ENCODE measurements around the gene TLCD2.
"Not testable (repeated sequence)": the region's sequence is repeated elsewhere in the genome, so short reads cannot be mapped to it uniquely, and the experiment has no call there.

The TLCD2 gene

DNA sequence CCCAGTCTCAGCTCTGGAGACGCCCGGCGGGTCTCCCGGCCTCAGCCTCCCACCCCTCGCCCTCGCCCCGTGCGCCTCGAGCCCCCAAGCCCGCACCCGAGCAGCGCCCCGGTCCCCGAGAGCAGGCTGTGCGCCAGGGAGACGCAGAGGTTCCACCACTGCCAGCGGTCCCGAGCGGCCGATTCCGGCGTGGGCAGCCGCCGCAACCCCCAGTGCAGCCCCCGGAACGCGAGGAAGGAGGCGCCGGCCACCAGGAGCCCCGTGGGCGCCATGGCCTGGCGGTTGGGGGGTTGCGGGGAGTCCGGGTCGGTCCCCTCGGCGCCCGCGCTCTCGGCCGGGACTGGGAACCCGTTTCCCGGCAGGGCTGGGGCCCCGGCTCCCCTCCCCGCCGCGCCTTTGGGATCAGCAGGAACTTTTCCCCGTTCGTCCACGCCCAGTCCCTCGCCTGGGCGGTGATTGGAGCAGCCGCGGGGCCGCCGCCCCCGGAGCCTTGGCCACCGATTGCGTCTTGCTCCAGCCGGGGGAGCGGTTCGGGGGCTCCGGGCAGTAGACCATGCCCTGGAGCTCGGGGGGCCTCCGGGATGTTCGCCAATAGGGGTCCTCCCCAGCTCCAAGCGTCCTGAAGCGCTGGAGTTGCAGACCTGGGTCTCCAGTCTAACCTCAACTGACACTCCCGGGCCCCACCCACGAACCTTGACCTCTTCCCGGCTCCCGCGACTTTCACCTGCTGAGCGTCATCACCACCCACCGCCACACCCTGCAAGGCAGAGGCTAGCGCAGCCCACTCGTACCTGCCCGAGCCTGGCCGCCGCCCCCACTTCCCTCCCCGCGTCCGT, at the start of gene TLCD2:
TSS of gene TLCD2 (minus strand) at position 407 of the 836 bp plus-strand sequence. CDS start at position 272, 135 bp downstream.
- no peak for DNase-seq

- DNase-seq: no peak
Measured at GRCh38 chr17:1759529-1759928, 49.4 kb upstream of the TLCD2 start.

GRCh38 chr17:1758807-1759206, 48.6 kb upstream of the TLCD2 start:
- DNase-seq: no peak

- DNase-seq: no peak
Measured at GRCh38 chr17:1755827-1756262, 45.7 kb upstream of the TLCD2 start.

- no peak for DNase-seq
Measured at GRCh38 chr17:1755252-1755826, 45.2 kb upstream of the TLCD2 start.

- no peak for DNase-seq
Measured at GRCh38 chr17:1754430-1755112, 44.4 kb upstream of the TLCD2 start.

GRCh38 chr17:1753767-1754429, 43.7 kb upstream of the TLCD2 start:
- DNase-seq: no peak

GRCh38 chr17:1752425-1753262, 42.5 kb upstream of the TLCD2 start:
- DNase-seq: no peak

DNA sequence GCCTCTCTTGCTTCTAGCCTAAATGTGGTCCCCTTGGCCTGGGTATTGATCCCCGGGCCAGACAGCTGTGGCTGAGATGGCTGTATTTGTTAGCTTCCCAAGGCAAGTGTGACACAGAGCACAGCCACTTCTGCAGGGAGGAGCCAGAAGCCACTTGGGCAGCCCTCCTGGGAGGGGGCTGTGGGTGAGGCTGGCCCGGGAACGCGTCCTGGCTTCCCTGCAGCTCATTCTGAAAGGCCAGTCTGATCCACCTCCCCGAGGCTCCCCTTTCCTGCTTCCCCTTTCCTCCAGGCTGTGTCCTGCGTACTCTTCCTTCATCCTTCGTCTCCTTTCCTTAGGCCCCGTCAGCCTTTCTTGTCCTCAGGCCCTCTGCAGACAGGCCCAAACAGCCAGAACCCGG, 40.5 kb upstream of the TLCD2 start:
- DNase-seq: no peak

DNA sequence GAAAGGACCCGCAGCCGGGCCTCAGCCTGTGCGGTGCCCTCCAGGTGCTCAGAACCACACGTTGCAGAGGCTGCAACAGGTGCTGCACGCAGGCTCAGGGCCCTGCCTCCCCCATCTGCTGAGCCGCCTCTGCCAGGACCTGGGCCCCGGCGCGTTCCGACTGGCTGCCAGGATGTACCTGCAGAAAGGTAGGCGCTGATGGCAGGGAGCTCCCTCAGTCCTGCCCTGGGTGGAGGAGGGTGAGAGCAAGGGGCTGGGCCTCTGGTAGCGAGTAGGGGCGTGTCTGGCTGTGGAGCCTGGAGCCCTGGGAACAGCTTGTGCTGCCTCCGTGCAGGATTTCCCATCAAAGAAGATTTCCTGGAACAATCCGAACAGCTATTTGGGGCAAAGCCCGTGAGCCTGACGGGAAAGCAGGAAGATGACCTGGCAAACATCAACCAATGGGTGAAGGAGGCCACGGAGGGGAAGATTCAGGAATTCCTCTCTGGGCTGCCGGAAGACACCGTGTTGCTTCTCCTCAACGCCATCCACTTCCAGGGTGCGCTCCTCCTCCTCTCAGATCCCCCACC, 36.9 kb upstream of the TLCD2 start:
- DNase-seq: no peak

DNA sequence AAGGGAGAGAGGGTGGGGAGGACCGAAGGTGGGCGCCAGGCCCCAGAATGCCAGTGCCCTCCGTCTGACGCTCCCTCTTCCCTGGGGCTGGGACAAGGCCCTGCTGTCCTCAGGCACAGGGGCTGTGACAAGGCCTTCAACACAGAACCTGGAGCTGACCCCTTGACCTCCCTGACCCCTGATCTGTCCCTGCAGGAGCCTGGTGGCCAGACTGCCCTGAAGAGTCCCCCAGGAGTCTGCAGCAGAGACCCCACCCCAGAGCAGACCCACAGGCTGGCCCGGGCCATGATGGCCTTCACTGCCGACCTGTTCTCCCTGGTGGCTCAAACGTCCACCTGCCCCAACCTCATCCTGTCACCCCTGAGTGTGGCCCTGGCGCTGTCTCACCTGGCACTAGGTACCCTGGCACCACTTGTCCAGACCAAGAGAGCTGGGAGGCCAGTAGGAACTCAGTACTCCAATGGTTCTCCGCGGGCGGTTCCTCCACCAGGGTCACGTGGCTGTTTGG, 35.4 kb upstream of the TLCD2 start:
- no peak for DNase-seq

- DNase-seq: no peak
Measured at GRCh38 chr17:1744551-1745512, 34.7 kb upstream of the TLCD2 start.

DNA sequence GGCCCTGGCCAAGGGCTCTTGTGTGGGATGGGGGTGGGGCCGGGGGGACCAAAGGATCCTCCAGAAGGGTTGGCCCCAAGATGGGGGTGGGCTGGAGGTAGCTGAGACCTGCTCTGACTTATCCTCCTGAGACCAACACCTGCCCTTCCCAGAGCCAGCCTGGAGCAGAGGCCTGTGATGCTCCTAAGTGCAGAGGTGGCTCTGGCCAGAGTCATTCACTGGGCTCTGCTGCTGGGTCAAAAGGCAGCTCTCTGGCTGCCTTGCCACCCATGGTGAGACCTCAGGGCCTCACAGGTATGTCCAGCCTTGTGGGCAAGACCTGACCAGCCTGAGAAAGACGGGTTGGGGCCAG, 32.9 kb upstream of the TLCD2 start:
- no peak for DNase-seq

DNA sequence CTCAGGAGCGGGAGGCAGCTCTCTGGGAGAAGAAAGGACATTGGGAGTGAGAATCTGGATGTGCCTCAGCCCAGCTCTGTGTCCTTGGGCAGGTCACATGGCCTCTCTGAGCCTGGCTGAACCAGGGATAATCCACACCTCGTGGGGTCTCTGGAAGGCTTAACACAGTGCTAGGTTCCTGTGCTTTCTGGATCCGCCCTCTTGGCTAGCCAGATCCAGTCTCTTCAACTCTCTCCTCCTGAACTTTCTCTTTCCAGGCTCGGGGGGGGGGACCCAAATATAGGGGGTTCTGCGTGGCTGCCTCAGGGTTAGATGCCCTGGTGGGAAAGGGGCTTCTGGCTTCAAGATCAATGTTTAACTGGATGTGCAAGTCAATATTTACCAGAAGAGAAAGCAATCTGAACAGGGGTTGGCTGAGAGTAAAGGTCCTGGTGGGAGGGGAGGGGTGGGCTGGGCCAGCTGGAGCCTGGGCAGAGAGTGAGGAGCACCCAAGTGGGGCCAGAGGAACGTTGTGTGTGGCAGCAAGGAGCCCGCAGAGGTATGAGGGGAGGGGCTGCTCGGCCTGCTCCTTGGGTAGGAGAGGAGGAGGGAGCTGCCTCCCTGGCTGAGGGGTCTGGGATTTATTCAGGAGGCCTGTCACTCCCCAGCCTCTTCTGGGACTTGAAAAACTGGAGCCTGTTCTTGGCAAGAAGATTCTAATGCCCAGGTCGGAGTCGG, 32.4 kb upstream of the TLCD2 start, which contains the start of gene SERPINF2:
TSS of gene SERPINF2 (plus strand) at position 501 of the 717 bp plus-strand sequence. CDS start 2,125 bp downstream, outside the sequence.
- no peak for DNase-seq

- not testable (repeated sequence) for DNase-seq
Measured at GRCh38 chr17:1741899-1742298, 31.7 kb upstream of the TLCD2 start.

GRCh38 chr17:1737531-1738291, 27.5 kb upstream of the TLCD2 start:
- no peak for DNase-seq

- no peak for DNase-seq
Measured at GRCh38 chr17:1736348-1737281, 26.4 kb upstream of the TLCD2 start.

DNA sequence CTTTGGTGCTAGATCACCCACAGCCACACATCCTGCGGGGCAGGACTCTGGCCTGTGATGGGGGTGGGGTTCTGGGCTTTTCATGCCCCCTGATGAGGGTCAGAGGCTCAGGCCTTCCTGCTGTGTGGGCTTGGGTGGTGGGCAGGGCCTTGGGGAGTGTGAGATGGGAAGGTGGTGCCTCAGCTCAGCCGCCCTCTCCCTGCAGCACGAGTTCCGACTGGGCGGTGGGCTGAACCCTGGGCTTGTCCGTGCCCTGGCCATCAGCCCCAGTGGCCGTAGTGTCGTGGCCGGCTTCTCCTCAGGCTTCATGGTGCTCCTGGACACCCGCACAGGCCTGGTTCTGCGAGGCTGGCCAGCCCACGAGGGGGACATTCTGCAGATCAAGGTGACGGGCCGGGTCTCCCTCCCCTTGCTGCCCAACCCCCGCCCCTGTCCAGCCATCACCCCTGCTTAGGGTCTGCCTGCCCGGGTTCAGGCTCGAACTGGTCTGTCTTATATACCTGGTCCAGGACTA, 25.7 kb upstream of the TLCD2 start:
- DNase-seq: no peak
